Mammary epithelial cell (primary cell): ENCODE results near the gene RGN.

Experiments
- EZH2 ChIP-seq: IDR thresholded peaks from 2 replicates; pipeline ENCODE4 v1.6.1; 2012; ENCODE audit warnings: low read length, inconsistent platforms, borderline replicate concordance
- TF ChIP-seq, protein P1 (sequence below), 2 donors: IDR thresholded peaks in 1 of 2; conservative IDR thresholded peaks in 1 of 2; 2 replicates each; pipeline ENCODE4 v1.5.1; 2011 to 2012; ENCODE audit warnings: inconsistent platforms in 2 of 2, low read length in 2 of 2, mild to moderate bottlenecking in 2 of 2, control low read depth in 1 of 2, low read depth in 1 of 2; ENCODE audit not compliant: insufficient read depth in 1 of 2; ENCODE audit errors: extremely low read depth in 1 of 2

DNA sequence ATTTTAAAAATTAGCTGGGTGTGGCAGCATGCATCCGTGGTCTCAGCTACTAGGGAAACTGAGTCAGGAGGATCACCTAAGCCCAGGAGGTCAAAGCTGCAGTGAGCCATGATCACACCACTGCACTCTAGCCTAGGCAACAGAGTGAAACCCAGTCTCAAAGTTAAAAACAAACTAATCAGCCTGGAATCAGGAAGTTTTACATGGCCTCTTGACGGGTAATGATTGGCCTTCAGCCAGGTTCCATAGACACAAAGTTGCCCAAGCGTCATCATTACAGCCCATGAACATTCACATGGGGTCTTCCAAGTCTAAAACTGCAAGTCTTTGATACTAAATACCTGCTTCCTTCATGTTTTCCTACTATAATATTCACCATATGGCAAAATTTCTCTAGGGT, 10.0 kb upstream of the RGN start:
- TF ChIP-seq, protein P1, sequence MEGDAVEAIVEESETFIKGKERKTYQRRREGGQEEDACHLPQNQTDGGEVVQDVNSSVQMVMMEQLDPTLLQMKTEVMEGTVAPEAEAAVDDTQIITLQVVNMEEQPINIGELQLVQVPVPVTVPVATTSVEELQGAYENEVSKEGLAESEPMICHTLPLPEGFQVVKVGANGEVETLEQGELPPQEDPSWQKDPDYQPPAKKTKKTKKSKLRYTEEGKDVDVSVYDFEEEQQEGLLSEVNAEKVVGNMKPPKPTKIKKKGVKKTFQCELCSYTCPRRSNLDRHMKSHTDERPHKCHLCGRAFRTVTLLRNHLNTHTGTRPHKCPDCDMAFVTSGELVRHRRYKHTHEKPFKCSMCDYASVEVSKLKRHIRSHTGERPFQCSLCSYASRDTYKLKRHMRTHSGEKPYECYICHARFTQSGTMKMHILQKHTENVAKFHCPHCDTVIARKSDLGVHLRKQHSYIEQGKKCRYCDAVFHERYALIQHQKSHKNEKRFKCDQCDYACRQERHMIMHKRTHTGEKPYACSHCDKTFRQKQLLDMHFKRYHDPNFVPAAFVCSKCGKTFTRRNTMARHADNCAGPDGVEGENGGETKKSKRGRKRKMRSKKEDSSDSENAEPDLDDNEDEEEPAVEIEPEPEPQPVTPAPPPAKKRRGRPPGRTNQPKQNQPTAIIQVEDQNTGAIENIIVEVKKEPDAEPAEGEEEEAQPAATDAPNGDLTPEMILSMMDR (conservative IDR thresholded peaks at IDR 0.05 in 1 of 2, IDR thresholded peaks at IDR 0.05 in 1 of 2; ENCODE audit: extremely low read depth in 1 of 2, insufficient read depth in 1 of 2, low read depth in 1 of 2, low read length in 2 of 2) = no peak
- TF ChIP-seq EZH2 = no peak
